H1 (cell line): Measurements from ENCODE around the gene CXCR1. TPM values are rescaled to one million over a fixed set of nuclear protein-coding genes. Genes with fewer than 3 reads are reported as not detected.

Experiments used
- CTCF ChIA-PET: fragments of 300-600 bp; sonication (Branson Sonifier 250); formaldehyde crosslinking; loops from one replicate; lab custom pipeline; 2021; ENCODE audit not compliant: partially characterized antibody; lab: Charles Lee
- POLR2A ChIA-PET: fragments of 300-600 bp; sonication (Branson Sonifier 250); formaldehyde crosslinking; loops from one replicate; lab custom pipeline; 2021; ENCODE audit warnings: inconsistent platforms; ENCODE audit not compliant: partially characterized antibody; lab: Charles Lee
- DNase-seq, 2 experiments: peaks; one replicate each; pipeline versions ENCODE4 v3.0.0 to v3.0.0-alpha.2; 2010 to 2022; ENCODE audit warnings: low spot score in 2 of 2, low read depth in 1 of 2, mixed read lengths in 1 of 2
- FAIRE-seq: peaks from 2 replicates; lab custom pipeline; 2011; peaks lifted over from hg19 to GRCh38; lab: Jason Lieb, UNC
- H2AFZ ChIP-seq: 2 replicates; pipeline ENCODE4 v1.8.1; 2012; ENCODE audit warnings: low read length, inconsistent platforms
- H2AK5ac ChIP-seq: 2 replicates; pipeline ENCODE4 v1.6.1; 2013; ENCODE audit warnings: low read depth, low read length
- H2BK120ac ChIP-seq: replicated peaks from 2 replicates; pipeline ENCODE3; 2013; ENCODE audit warnings: low read depth, low read length, inconsistent platforms
- H2BK12ac ChIP-seq: 2 replicates; pipeline ENCODE4 v1.6.1; 2013; ENCODE audit warnings: low read depth, low read length
- H2BK15ac ChIP-seq: 2 replicates; pipeline ENCODE4 v1.6.1; 2013; ENCODE audit warnings: low read length
- H2BK20ac ChIP-seq: 2 replicates; pipeline ENCODE4 v1.6.1; 2013; ENCODE audit warnings: low read length
- H2BK5ac ChIP-seq: 2 replicates; pipeline ENCODE4 v1.6.1; 2013; ENCODE audit warnings: low read depth, low read length
- H3K14ac ChIP-seq: 2 replicates; pipeline ENCODE4 v1.6.1; 2013; ENCODE audit warnings: inconsistent platforms; ENCODE audit not compliant: insufficient read length
- H3K18ac ChIP-seq: 2 replicates; pipeline ENCODE4 v1.6.1; 2013; ENCODE audit warnings: low read length; ENCODE audit errors: extremely low read depth
- H3K23ac ChIP-seq: 2 replicates; pipeline ENCODE4 v1.6.1; 2013; ENCODE audit warnings: inconsistent platforms; ENCODE audit not compliant: insufficient read length
- H3K23me2 ChIP-seq: 2 replicates; pipeline ENCODE4 v1.6.1; 2013; ENCODE audit warnings: low read depth, low read length
- H3K27ac ChIP-seq: 2 replicates; pipeline ENCODE4 v1.6.1; 2011; ENCODE audit warnings: low read depth, low read length, inconsistent platforms
- H3K27me3 ChIP-seq, 4 experiments: replicated peaks in 1 of 4; 1 replicate in 1 of 4; 2 replicates in 3 of 4; pipeline versions ENCODE4 v1.6.1 to v1.8.1; 2011 to 2013; ENCODE audit warnings: low read length in 3 of 4, mild to moderate bottlenecking in 3 of 4, inconsistent platforms in 2 of 4, mixed read lengths in 2 of 4, moderate library complexity in 1 of 4; ENCODE audit not compliant: control insufficient read depth in 3 of 4, insufficient read depth in 3 of 4; ENCODE audit errors: extremely low read depth in 1 of 4
- H3K36me3 ChIP-seq, 4 experiments: 2 replicates each; pipeline versions ENCODE4 v1.6.1 to v1.8.1; 2011 to 2013; ENCODE audit warnings: mild to moderate bottlenecking in 4 of 4, low read length in 3 of 4, moderate library complexity in 2 of 4, control low read depth in 1 of 4, inconsistent platforms in 1 of 4; ENCODE audit not compliant: insufficient read depth in 4 of 4, control insufficient read depth in 2 of 4
- H3K4ac ChIP-seq: replicated peaks from 2 replicates; pipeline ENCODE3; 2013; ENCODE audit warnings: low read length, low read depth, mixed read lengths, inconsistent platforms; ENCODE audit not compliant: insufficient read length
- H3K4me1 ChIP-seq, 4 experiments: replicated peaks in 1 of 4; 1 replicate in 1 of 4; 2 replicates in 3 of 4; pipeline versions ENCODE4 v1.6.1 to v1.8.1; 2011 to 2013; ENCODE audit warnings: low read length in 3 of 4, inconsistent platforms in 2 of 4, mixed read lengths in 1 of 4; ENCODE audit not compliant: insufficient read depth in 4 of 4, control insufficient read depth in 3 of 4
- H3K4me2 ChIP-seq, 2 experiments: 2 replicates each; pipeline versions ENCODE4 v1.6.1 to v1.8.1; 2011 to 2013; ENCODE audit warnings: low read depth in 2 of 2, low read length in 2 of 2, control low read depth in 1 of 2, inconsistent platforms in 1 of 2, mild to moderate bottlenecking in 1 of 2; ENCODE audit not compliant: insufficient read depth in 1 of 2
- H3K4me3 ChIP-seq, 4 experiments: fragments of 200-600, 300-600 bp in 1 of 4; sonication (generic), shearing (Covaris generic), sonication (Bioruptor Twin) in 1 of 4; 2 replicates each; pipeline versions ENCODE4 v1.5.1 to v1.8.1; 2011 to 2016; ENCODE audit warnings: low read length in 4 of 4, low read depth in 3 of 4, control low read depth in 2 of 4, inconsistent platforms in 2 of 4, mild to moderate bottlenecking in 2 of 4, mixed read lengths in 1 of 4, moderate library complexity in 1 of 4; ENCODE audit not compliant: insufficient read depth in 2 of 4; ENCODE audit errors: extremely low read depth in 1 of 4
- H3K56ac ChIP-seq: replicated peaks from 2 replicates; pipeline ENCODE3; 2013; ENCODE audit warnings: low read depth, mild to moderate bottlenecking, mixed read lengths, low read length, inconsistent platforms; ENCODE audit not compliant: insufficient read length
- H3K79me1 ChIP-seq: 2 replicates; pipeline ENCODE4 v1.6.1; 2013; ENCODE audit warnings: low read depth, low read length, control low read depth
- H3K79me2 ChIP-seq, 2 experiments: 2 replicates each; pipeline versions ENCODE4 v1.6.1 to v1.8.1; 2012 to 2013; ENCODE audit warnings: low read length in 2 of 2, mild to moderate bottlenecking in 2 of 2, inconsistent platforms in 1 of 2; ENCODE audit not compliant: insufficient read depth in 2 of 2, control insufficient read depth in 1 of 2
- H3K9ac ChIP-seq, 4 experiments: replicated peaks in 1 of 4; 1 replicate in 1 of 4; 2 replicates in 3 of 4; pipeline versions ENCODE4 v1.6.1 to v1.8.1; 2011 to 2013; ENCODE audit warnings: low read depth in 3 of 4, low read length in 3 of 4, control low read depth in 2 of 4, mild to moderate bottlenecking in 2 of 4, moderate library complexity in 2 of 4, inconsistent platforms in 1 of 4; ENCODE audit errors: extremely low read depth in 1 of 4
- H3K9me3 ChIP-seq, 2 experiments: 2 replicates each; pipeline versions ENCODE4 v1.6.1 to v1.8.1; 2012 to 2013; ENCODE audit warnings: mild to moderate bottlenecking in 2 of 2, moderate library complexity in 2 of 2, control low read depth in 1 of 2, inconsistent platforms in 1 of 2, low read depth in 1 of 2, low read length in 1 of 2, mixed read lengths in 1 of 2; ENCODE audit not compliant: insufficient read depth in 2 of 2
- H4K20me1 ChIP-seq, 2 experiments: replicated peaks in 1 of 2; 2 replicates each; pipeline versions ENCODE3 to v1.8.1; 2011 to 2013; ENCODE audit warnings: inconsistent platforms in 2 of 2, low read length in 2 of 2, mild to moderate bottlenecking in 1 of 2; ENCODE audit not compliant: insufficient read depth in 2 of 2, control insufficient read depth in 1 of 2
- H4K5ac ChIP-seq: 2 replicates; pipeline ENCODE4 v1.6.1; 2013; ENCODE audit warnings: low read length, low read depth, mixed read lengths, inconsistent platforms; ENCODE audit not compliant: insufficient read length
- H4K8ac ChIP-seq: 2 replicates; pipeline ENCODE4 v1.8.0; 2013; ENCODE audit warnings: mild to moderate bottlenecking, moderate library complexity, low read length, inconsistent platforms; ENCODE audit not compliant: insufficient read depth; ENCODE audit errors: extremely low read depth
- H4K91ac ChIP-seq: replicated peaks from 2 replicates; pipeline ENCODE3; 2013; ENCODE audit warnings: low read length, mixed read lengths, inconsistent platforms; ENCODE audit not compliant: insufficient read length
- CBX8 ChIP-seq: fragments of 300-800, 300-1000 bp; sonication (generic); IDR thresholded peaks from 2 replicates; pipeline ENCODE4 v1.7.1; 2016; ENCODE audit warnings: low read depth, low read length, borderline replicate concordance
- WGBS, 2 experiments: shearing (Covaris generic) in 1 of 2; methylation state at CpG; one replicate each; pipeline versions ENCODE4 v1.1.6 to v1.1.7; 2013 to 2015; ENCODE audit warnings: low lambda C conversion rate in 2 of 2, mixed read lengths in 2 of 2, inconsistent platforms in 1 of 2, low coverage in 1 of 2, missing lambda C conversion rate in 1 of 2; ENCODE audit not compliant: insufficient replicate concordance in 2 of 2, insufficient coverage in 1 of 2, insufficient read length in 1 of 2; ENCODE audit errors: extremely low coverage in 1 of 2, missing lambda C conversion rate in 1 of 2; 5-methylcytosine and 5-hydroxymethylcytosine counted together
- polyA plus RNA-seq, 7 experiments: library from polyadenylated mRNA; depleted of rRNA in 3 of 7; stranded (reverse) in 5 of 7; unstranded in 2 of 7; fragments of >200 nt in 5 of 7; fragments of 200-250 nt in 2 of 7; gene quantifications; 1 replicate in 5 of 7; 2 replicates in 1 of 7; 4 replicates in 1 of 7; pipeline versions ENCODE4 v1.2.1 to v1.2.3, GENCODE V29; 2011 to 2013; ENCODE audit warnings: missing spikeins in 2 of 7, mixed read lengths in 2 of 7
- total RNA-seq: library from RNA; stranded (reverse); fragmentation: NEBNext Ultra II Directional; extraction: Animal tissue kit (Norgen Biotek cat#: 25700); gene quantifications from 2 replicates; pipeline ENCODE4 v1.2.1, GENCODE V29; 2021

CXCR1 gene
- total and polyA plus RNA-seq, 2 of the 8 experiments (the other 6 are each of a cell fraction or from before 2014, with no cell fraction given): not detected

DNA sequence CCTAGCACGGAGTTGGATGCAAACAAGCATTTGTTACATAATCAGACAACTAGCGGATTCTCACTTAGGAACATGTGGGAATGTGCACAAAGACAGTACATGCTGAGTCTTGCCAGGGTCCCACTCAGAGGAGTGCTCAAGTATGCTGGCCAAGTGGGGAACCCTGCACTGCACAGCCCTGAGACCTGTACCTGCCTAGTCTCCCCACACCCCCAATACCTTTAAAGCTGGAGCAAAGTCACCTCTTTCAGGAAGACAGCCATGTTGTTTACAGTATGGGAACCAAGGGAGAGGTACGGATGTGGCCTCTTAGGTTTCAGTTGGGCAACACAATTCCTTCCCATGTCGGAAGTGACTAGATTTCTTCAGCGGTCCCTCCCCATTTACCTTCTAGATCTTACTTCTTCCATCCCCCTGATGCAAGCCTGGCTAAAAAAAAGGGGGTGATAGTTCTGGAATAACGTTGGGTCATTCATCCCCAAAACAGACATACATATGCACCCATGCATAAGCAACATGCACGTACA is 10.7 kb downstream of the CXCR1 start:
- Histone ChIP-seq H4K20me1 (no peaks in the 10 kb centered on the region), H3K27ac (no peak overlapping the region), H4K5ac (no peak overlapping the region), H2BK120ac (no peak overlapping the region), H3K9ac (no peak overlapping the region; a peak in 1 of 7 replicates), H3K23ac (no peak overlapping the region), H3K23me2 (no peaks in the 10 kb centered on the region), H3K4ac (no peak overlapping the region), H3K56ac (no peak overlapping the region), H2AK5ac (no peak overlapping the region), H2AFZ (peak overlapping the region; percentile 76; the same call in 1 of the 2 replicates), H2BK5ac (no peak overlapping the region), H3K4me3 (no peak overlapping the region), H3K27me3 (no peaks in the 10 kb centered on the region), H4K8ac (no peak overlapping the region), H3K14ac (no peak overlapping the region), H3K79me2 (no peaks in the 10 kb centered on the region), H3K36me3 (no peaks in the 10 kb centered on the region), H3K4me1 (no peaks in the 10 kb centered on the region; a peak in 2 of 7 replicates), H3K4me2 (no peak overlapping the region), H4K91ac (no peak overlapping the region), H2BK15ac (no peak overlapping the region), H3K9me3 (no peaks in the 10 kb centered on the region), H2BK20ac (no peak overlapping the region), H2BK12ac (no peak overlapping the region), H3K79me1 (no peaks in the 10 kb centered on the region), H3K18ac (no peak overlapping the region)
- TF ChIP-seq CBX8: no peak
- ChIA-PET CTCF (interaction anchor here (0.6 to 1.3 kb wide), 3 partner anchors 26 to 528 kb away, joined by 3 read pairs; no protein-coding TSS in a partner anchor), POLR2A (no interaction called here)
- no peak for FAIRE-seq
- WGBS, 2 experiments: 88% methylated on average over 7 of the region's 7 CpGs; no CpG with 5 or more reads in 1 of the 2 experiments
- no peak for DNase-seq
